Stimulated activated CD4-positive, alpha-beta T cell treated with anti-CD3 and anti-CD28 coated beads, Interleukin-4, amount 100 ng/mL, for 48 hours (primary cell): ENCODE results near the gene TOPORS.
"Not testable (repeated sequence)": the region's sequence is repeated elsewhere in the genome, so short reads cannot be mapped to it uniquely, and the experiment has no call there.

Experiments
- DNase-seq, 2 donors: peaks; one replicate each; pipeline ENCODE4 v3.0.0-alpha.2; 2020; ENCODE audit warnings: low read depth in 2 of 2

The TOPORS gene

DNA sequence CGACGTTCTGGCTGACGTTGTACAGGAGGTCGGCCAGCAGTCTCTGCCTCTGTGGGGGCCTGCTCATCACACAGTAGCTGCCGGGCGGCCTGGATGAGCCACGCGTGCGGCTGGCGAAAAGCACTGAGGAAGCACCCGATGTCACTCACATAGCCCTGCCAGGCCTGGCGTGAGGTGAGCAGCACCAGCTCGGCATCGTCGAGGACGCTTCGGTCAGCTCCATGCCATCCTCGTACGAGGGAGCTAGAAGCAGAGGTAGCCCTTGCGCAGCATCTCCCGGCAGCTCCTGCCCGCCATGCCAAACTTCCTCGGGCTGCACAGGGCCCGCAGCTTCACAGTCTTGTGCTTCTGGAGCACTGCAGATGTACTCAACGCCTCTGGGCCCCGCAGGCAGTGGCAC is 14.4 kb upstream of the TOPORS start:
- DNase-seq, result no peak

DNA sequence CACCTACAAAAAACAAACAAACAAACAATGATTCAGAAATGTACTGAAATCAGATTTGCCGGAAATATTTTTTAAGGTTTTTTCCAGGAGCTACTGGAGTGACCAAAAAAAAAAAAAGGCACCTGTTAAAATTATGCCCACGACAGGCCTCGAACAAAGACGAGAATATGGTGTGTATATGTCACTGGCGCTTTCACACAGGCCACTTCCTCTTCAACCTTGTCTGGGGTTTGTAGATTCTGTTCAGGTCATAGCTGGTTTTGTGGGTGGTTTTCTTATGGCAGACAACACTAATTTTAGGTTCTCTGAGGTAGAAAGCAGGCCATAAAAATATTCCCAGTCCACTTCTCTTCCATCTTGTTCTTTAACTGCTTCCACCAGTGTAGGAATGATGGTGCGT is 13.6 kb upstream of the TOPORS start:
- no peak for DNase-seq

DNA sequence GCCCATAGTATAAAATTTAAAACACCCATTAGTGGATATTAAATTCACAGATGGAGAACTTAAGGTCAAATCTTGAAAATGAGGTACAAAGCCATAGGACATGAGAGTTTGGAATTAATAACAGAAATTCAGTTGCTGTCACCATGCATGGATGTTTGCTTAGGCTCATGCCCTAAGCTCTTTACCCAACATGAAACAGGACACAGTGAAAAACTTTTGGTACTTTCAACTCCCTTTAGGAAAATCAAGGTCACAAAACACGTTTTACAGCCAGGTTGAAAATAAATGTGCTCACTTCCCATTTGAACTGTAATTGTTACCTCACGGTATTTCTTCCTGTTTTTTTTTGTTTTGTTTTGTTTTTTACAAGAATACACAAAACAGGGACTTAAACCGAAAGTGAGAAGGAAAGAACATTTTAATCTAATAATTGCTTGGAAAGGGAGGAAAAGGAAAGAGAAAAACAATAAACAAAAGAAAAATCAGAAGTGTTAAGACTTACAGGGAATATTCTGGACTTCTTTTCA is 6.1 kb upstream of the TOPORS start:
- no peak for DNase-seq

DNA sequence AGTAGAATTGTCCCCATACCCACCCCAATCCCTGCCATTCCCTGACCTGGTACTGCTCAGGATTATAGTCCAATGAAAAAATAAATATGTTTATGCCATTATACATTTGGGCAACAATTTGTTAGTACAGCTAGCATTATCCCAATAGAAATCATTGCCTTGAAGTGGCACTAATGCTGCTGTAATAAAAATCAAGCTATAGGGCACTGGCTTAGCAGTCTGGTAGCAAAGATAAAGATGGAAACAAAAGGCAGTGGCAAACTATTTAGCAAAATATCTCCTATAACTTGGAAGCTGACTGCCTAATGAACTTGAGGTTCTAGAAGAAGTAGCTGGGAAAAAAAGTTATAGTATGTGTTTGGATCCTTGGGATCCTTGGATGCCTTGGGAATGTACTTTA is 2.2 kb upstream of the TOPORS start:
- no peak for DNase-seq

DNA sequence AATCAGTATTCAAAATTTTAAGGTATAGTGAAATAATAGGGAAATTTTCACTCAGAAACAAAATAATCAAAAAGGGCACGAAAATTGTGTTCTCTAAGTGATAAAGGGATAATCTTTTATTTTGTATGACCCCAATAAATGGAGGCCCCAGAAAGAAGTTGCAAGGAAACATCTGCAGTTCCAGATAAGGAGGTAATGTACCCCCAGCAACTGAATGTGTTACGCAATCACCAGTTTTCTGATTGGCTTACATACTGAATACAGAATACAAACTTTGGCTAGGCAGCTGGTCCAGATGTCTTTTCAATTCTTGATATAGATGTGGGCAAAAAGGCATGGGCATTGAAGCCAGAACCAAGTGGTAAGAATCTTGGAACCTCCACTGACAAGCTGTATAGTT is 1.7 kb upstream of the TOPORS start:
- no peak for DNase-seq

DNA sequence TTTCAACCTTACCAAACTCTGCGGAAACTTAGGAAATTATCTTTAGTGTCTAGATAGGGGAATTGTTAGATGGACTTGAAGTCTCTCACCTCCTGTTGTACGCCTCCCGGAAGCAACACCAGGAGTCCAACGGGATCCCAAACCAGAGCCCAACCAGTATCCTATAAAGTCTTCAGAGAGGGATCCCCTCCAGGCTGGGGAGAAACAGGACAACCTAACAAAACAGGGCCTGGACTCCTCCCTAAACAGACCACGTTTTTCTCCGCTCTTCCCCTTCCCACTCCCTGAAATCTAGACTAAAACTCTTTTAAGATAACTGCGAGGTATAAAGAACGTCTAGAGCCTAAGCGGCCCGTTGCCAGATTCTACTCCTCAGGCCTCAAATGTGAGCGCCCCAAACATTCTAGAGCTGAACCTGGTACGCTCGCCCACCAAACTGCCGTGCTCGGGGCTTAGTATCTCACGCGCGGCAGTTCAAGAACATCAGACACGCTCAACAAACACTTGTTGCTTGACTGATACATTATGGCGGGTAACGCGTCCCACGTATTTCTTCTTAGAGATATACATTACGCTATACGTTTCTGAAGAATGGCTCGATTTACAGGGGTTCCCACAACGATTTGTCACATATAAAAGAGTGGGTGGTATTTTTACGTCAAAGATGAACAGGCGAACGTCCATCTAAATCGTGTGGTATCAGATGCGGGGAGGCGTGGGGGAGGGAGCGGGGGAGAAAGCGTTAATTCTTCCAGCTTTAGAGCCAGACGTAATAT is 922 bp downstream of the TOPORS start:
- peak; percentile 41 to 43 for DNase-seq

DNA sequence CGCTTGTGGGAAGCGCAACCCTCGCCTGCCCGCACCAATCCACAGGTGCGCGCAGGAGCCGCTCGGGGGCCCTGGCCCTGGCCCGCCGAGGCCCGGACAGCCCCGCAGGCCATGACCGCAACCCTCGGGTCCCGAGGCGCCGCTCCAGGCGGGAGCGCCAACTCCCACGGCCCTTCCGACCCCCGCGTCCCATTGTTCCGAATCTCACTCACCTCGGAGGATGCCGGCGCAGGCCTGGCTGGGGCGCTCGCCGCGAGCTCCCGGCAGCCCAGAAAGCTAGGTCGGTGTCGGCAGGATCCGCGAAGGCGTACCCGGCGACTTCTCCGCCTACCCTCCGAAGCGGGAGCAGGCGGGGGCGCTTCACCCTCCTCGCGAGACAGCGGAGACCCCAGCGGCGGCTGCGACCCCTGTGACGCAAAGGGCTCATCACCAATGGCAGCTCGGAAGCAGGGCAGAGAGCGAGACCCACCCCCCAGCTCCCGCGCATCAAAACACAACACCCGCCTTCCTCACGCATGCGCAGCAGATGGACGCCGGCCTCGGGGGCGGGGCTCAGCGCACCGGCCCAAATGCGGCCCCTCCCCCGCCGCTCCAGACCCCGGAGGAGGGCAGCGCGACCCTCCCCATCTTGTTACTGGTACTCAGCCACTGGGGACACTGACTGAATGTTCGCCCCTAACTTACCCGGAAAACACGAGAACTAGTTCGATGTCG is 1.7 kb downstream of the TOPORS start:
- DNase-seq, result peak; percentile 85 to 86

DNA sequence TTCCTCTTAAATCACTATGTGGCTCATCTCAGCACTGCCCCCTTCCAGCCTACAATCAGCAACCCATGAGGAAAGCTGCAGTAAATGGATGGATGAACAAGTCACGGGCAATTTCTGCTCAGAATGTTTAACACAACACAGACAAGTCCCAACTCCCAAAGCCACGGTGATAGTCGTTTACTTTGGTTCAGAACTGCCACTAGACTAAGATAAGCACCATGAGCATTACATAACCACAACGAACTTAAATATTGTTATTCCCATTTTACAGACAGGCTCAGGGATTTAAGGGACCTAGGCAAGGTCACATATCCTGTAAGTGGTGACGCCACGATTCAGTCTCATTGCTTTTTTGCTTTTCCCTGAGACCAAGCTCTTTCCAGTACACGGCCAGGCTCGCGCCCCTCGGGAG is 2.2 kb downstream of the TOPORS start:
- no peak for DNase-seq

DNA sequence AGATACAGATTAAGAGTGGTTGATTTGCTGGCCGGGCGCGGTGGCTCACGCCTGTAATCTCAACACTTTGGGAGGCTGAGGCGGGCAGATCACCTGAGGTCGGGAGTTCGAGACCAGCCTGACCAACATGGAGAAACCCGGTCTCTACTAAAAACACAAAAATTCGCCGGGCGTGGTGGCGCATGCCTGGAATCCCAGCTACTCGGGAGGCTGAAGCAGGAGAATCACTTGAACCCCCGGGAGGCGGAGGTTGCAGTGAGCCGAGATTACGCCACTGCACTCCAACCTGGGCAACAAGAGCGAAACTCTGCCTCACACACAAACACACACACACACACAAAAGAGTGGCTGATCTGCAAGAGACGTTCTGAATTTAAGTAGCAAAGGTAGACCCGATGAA is 4.2 kb downstream of the TOPORS start:
- not testable (repeated sequence) for DNase-seq

DNA sequence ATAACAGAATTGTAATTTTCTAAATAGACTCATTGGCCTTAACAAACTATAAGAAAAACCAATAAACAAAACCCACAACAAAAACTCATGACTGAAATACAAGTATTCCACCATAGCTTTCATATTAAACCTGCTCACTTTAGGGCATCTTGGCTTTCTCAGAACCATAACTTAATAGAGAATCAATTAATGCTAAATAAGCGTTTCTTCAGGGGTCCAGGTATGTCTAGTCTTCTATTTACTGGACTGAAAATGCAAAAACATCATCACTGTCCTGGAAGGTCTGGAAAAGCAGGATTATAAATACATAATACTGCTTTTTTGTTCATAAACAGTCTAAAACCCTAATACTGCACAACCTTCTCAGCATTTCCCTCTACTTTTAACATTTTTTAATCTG is 6.5 kb downstream of the TOPORS start:
- DNase-seq, result no peak

DNA sequence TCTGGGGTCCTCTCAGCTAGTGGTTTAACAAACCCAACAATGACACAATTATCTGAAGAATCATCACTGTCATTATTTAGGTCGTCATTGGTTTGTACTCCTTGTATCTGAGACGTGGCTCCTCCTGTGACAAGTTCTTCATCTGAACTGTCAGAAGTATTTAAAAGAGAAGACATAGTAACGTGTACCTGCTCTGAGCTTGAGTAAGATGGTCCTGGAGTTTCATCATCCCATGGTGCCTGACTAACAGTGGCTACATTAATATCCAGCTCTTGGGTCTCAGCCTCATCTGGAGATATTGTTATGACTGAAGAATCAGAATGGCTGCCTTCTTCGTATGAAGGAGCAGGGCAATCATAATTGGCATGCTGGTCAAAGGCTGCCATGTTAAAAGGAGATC is 9.3 kb downstream of the TOPORS start:
- no peak for DNase-seq

DNA sequence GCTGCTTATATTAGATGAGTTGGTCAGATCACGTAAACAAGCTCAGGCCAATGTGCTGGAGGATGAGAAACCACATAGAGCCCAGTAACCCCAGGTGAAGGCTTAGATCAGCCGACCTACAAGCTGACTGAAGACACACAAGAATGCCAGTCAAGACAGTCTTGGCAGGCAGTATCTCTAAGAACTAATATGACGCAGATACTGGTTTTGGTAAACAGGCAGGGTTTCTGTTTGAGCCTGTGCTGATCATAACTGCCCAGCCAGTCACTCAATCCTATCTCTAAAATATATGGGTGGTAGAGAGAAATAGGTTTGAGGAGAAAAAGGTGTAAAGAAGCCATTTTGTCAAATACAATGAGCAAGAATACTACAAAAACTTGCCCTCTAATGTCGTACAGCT is 18.6 kb downstream of the TOPORS start:
- DNase-seq, result no peak

DNA sequence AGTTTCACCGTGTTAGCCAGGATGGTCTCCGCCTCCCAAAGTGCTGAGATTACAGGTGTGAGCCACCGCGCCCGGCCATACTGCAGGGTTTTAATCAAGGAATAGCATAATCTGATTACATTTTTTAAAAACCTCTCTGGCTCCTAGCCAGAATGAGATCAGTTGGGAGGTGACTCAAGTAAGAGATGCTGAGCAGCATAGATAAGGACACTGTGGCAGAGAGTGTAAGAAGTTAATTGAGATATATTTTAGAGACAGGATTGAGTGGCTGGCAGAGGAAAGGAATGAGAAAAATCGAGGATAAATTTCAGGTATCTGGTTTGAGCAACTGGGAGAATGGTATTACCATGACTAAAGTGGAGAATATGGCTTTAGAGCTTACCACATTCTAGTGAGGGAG is 19.1 kb downstream of the TOPORS start:
- DNase-seq, result no peak

DNA sequence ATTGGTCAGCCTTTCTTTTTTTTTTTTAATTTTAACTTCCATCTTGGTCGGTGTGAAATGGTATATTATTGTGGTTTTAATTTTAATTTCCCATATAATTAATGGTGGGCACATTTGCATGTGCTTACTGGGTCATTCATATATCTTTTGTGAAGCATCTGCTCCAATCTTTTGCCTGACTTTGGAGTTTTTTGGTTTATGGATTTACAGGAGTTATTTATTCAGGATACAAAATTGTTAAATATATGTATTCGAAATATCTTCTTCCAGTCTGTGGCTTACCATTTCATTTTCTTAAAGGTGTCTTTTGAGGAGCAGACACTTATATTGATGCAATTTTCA is 25.7 kb downstream of the TOPORS start:
- no peak for DNase-seq

DNA sequence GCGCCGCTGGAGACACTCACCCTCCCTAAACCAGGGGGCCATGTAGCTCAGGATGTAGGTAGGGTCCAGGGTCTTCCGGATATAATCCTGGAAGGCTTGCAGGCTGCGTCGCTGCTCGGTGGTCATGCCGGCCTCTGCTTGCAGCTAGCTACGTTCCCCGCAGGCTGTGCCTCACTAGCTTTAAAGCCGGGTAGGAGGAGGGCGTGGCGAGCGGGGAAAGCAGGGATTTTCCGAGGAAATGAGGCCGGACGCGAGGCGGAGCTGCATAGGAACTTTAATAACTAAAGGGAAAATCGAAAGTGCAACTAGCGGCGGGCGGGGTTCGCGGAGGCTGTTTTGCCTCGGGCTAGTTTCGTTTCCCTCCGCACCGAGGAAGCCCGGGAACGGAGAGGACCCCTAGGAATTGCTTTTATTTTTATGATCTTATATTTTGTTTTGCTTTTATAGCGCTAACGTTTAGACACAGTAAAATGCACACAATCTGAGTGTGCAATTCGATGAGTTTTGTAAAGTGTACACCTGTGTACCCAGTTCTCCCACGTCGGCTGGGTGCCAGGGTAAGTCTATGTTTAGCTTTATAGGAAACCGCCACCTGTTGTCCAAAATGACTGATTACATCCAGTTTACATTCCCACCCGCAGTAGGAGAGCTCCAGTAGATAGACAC is 26.2 kb downstream of the TOPORS start, which contains the start of gene RIGI:
Gene RIGI (minus strand): TSS at position 156 of the 666 bp plus-strand sequence. CDS start 30 bp downstream, at position 126.
- DNase-seq, result peak; percentile 56 to 75

DNA sequence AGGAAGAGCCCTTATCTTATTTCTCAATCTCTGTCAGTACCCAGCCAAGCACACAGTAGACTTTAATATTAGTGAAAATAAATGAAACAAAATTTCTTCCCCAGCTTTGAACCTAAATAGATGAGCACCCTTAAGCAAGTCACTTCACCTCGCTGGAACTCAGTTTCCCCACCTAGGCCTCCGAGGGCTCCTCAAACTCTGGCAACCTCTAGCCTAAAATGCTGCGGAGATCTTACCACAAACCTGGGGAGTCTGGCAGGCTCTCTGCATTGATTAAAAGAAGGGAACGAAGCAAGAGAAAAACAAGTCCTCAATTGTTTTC is 26.7 kb downstream of the TOPORS start:
- DNase-seq, result no peak

DNA sequence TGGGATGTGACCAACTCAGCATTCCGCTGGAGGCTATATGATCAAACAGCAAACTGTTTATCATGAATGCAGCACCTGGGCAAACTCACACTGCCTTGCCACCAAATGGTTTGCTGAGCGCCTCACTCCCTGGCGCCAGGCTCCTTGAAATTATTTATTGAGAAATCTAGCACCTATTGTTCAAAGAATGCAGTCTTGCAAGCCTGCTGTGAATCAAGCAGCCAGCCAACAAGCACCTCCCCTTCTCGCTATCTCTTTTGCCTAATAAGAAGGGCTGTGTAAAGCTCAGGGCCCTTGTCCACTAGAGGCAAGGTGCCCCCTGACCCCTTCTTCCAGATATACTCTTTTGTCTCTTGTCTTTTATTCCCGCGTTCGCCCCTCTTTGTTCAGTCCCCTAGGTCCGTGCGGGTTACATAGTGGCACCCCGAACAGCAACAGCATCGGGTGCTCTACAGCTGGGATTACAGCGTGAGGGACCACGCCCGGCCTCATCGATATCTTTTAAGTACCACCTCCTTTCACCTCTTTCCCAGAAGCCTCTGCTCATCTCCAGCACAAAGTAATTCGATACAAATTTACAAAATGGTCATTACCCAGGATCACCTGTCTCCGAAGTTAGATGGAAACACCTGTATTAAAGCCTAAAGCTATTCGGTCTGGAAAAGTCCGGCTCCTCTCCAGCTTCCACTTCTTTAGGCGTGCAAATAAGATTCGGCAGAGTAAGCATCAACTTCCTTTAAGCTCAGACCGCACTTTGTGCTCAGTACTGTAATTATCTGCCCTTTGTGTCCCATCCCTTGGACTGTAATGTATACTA is 27.3 kb downstream of the TOPORS start:
- peak in 1 of 2 donors; percentile 8 for DNase-seq

DNA sequence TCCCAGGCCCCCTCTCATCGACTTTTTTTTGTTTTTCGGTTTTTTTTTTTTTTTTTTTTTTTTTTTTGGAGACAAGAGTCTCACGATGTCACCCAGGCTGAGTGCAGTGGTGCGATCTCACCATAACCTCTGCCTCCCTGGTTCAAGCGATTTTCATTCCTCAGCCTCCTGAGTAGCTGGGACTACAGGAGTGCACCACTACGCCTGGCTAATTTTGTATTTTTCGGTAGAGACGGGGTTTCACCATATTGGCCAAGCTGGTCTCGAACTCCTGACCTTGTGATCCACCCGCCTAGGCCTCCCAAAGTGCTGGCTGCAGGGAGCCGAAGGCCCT is 27.9 kb downstream of the TOPORS start:
- DNase-seq, result not testable (repeated sequence)

DNA sequence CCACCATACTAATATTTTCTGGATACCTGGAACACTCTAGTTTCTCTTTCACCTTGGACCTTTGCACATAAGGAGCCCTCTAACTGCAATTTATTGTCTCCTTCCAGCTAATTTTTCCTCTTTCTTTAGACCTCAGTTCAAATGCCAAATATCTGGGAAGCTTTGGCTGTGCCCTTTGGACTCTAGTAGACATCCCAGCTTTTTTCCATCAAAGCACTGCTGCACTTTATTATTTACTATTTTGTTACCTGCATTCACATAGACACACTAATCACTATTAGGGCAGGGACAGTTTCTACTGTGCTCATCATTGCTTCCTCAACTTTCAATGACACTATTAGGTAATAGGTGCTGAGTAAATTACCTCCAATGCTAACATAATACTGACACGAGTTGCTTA is 28.5 kb downstream of the TOPORS start:
- DNase-seq, result no peak

DNA sequence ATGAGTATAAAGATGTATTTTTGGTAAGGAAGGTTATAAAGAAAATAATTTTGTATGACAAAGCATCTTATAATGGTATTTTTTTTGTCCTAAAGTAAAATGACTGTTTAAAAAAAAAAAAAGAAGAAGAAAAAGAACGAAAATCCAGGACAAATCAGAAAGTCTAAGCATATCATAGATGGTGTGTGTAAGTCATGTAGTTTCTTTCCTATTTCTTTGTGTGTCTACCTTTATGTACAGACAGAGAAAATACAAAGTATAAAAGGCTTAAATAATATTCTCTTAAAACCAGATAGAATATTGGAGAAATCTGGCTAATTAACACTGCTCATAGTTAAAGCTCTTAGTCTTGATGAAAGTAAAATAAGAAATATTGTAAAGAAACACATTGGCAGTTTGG is 34.1 kb downstream of the TOPORS start:
- no peak for DNase-seq

DNA sequence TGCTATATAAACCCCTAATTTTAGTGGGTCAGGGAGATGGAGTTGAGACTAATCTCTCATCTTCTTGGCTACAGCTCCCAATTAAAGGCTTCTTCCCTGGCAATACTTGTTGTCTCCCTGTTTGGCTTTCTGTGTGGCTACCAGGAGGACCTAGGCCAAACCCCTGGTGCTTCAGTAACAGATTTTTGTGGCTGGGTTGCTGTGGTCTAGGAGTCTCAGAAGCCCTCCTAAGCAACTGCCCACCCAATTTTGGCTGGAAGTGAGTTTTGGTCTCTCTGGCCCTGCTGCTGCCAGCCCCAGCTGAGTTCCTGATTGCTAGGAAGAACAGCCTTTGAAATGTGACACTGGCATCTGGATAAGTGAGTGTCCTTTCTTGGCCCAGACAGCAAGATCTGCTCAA is 36.1 kb downstream of the TOPORS start:
- DNase-seq, result no peak

DNA sequence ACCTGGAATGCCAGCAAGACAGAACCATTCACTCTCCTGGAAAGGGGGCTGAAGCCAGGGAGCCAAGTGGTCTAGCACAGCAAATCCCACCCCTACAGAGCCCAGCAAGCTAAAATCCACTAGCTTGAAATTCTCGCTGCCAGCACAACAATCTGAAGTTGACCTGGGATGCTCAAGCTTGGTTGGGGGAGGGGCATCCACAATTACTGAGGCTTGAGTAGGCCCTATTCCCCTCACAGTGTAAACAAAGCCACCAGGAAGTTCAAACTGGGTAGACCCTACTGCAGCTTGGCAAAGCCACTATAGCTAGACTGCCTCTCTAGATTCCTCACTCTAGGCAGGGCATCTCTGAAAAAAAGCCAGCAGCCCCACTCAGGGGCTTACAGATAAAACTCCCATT is 43.7 kb downstream of the TOPORS start:
- no peak for DNase-seq
